HK-2 (cell line): ENCODE results near the gene SYCE1L.
"Not testable (repeated sequence)": the region's sequence is repeated elsewhere in the genome, so short reads cannot be mapped to it uniquely, and the experiment has no call there.

Experiments
- DNase-seq: peaks from one replicate; pipeline ENCODE4 v3.0.0-alpha.2; 2018; ENCODE audit not compliant: unreplicated experiment

The SYCE1L gene

GRCh38 chr16:77197747-77198146 is 1.5 kb upstream of the SYCE1L start:
- no peak for DNase-seq

- DNase-seq: no peak
Observed at GRCh38 chr16:77206533-77206932, 7.3 kb downstream of the SYCE1L start.

- no peak for DNase-seq
Observed at GRCh38 chr16:77207030-77207429, 7.8 kb downstream of the SYCE1L start.

- DNase-seq: no peak
Observed at GRCh38 chr16:77208382-77208781, 9.2 kb downstream of the SYCE1L start.

- peak; percentile 88 for DNase-seq
Observed at GRCh38 chr16:77211880-77212740, 12.9 kb downstream of the SYCE1L start.

- peak; percentile 76 for DNase-seq
Observed at GRCh38 chr16:77212741-77213541, 13.7 kb downstream of the SYCE1L start.

- peak; percentile 83 for DNase-seq
Observed at GRCh38 chr16:77213542-77214106, 14.4 kb downstream of the SYCE1L start.

- DNase-seq: no peak
Observed at GRCh38 chr16:77214411-77215138, 15.4 kb downstream of the SYCE1L start.

- DNase-seq: no peak
Observed at GRCh38 chr16:77219437-77219836, 20.2 kb downstream of the SYCE1L start.

- no peak for DNase-seq
Observed at GRCh38 chr16:77220427-77220826, 21.2 kb downstream of the SYCE1L start.

GRCh38 chr16:77221482-77221881 is 22.3 kb downstream of the SYCE1L start:
- no peak for DNase-seq

GRCh38 chr16:77223184-77223583 is 24.0 kb downstream of the SYCE1L start:
- no peak for DNase-seq

GRCh38 chr16:77225182-77225581 is 26.0 kb downstream of the SYCE1L start:
- no peak for DNase-seq

- DNase-seq: no peak
Observed at GRCh38 chr16:77227745-77228144, 28.5 kb downstream of the SYCE1L start.

- no peak for DNase-seq
Observed at GRCh38 chr16:77231047-77231446, 31.8 kb downstream of the SYCE1L start.

- no peak for DNase-seq
Observed at GRCh38 chr16:77233799-77234519, 34.8 kb downstream of the SYCE1L start.

- DNase-seq: no peak
Observed at GRCh38 chr16:77234611-77235010, 35.4 kb downstream of the SYCE1L start.

- peak; percentile 92 for DNase-seq
Observed at GRCh38 chr16:77236063-77236511, 36.9 kb downstream of the SYCE1L start.

GRCh38 chr16:77238593-77238992 is 39.4 kb downstream of the SYCE1L start:
- DNase-seq: no peak

- DNase-seq: not testable (repeated sequence)
Observed at GRCh38 chr16:77242471-77242870, 43.3 kb downstream of the SYCE1L start.

GRCh38 chr16:77246150-77246549 is 46.9 kb downstream of the SYCE1L start:
- no peak for DNase-seq
